EH (cell line): ENCODE data around the gene NEK4.
"Not testable (repeated sequence)": the region's sequence is repeated elsewhere in the genome, so short reads cannot be mapped to it uniquely, and the experiment has no call there.

Experiments
- DNase-seq: peaks from one replicate; pipeline ENCODE4 v3.0.0-alpha.2; 2015; ENCODE audit warnings: low read depth

The NEK4 gene

DNA sequence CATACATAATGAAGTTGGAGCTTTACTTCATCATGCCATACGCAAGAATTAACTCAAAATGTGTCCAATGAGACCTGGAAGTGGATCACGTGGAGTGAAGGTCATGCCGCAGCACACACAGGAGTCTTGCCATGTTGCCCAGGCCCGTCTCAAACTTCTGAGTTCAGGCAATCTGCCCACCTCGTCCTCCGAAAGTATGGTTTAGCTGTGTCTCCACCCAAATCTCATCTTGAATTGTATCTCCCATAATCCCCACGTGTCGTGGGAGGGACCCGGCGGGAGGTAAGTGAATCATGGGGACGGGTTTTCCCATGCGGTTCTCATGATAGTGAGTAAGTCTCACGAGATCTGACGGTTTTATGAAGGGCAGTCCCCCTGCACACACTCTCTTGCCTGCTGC, 39.1 kb downstream of the NEK4 start:
- DNase-seq, result no peak

DNA sequence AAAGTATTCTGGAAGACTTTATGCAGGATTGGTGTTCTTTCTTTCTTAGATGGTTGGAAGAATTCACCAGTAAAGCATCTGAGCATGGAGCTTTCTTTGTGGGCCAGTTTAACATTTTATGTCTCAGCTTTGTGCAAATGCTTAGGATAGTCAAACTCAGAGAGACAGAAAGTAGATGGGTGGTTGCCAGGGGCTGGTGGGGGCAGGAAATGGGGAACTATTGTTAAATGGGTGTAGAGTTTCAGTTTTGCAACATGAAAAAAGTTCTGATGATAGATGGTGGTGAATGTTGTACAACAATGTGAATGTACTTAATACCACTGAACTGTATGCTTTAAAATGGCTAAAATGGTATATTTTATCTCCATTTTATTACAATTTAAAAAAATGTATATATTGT, 40.1 kb downstream of the NEK4 start:
- DNase-seq, result no peak

DNA sequence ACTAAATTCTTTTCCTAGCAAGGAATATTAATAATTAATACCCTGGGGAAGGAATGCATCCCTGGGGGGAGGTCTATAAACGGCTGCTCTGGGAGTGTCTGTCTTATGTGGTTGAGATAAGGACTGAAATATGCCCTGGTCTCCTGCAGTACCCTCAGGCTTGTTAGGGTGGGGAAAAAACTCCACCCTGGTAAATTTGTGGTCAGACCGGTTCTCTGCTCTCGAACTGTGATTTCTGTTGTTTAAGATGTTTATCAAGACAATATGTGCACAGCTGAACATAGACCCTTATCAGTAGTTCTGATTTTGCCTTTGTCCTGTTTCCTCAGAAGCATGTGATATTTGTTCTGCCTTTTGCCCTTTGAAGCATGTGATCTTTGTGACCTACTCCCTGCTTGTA, 42.0 kb downstream of the NEK4 start:
- not testable (repeated sequence) for DNase-seq

DNA sequence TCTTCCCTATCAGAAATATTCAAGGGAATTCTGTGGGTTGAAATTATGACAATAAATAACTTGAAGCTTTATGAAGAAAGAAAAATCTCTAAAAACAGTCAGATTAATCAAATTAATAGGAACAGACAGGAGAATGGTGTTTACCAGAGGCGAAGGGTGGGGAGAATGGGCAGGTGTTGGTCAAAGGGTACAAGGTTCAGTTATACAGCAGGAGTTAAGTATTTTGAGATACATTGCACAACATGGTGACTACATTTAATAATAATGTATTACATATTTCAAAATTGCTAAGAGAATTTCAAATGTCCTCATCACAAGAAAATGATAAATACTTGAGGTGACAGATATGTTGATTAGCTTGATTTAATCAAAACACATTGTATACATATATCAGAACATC, 46.2 kb downstream of the NEK4 start:
- no peak for DNase-seq

- no peak for DNase-seq
Measured at GRCh38 chr3:52723935-52724334, 46.8 kb downstream of the NEK4 start.

GRCh38 chr3:52722491-52722890, 48.2 kb downstream of the NEK4 start:
- no peak for DNase-seq

DNA sequence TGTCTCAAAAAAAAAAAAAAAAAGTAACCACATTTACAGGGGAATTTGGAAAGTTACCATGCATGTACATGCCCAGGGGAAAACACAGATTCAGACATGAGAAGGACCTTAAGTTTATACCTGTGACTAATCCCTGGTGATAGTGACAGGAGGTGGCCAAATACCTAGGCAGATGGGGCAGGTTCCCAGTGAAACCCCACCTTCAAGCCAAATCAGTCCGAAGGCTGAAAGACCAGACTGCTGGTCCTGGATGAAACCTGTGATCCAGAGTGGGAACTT, 49.1 kb downstream of the NEK4 start:
- no peak for DNase-seq

DNA sequence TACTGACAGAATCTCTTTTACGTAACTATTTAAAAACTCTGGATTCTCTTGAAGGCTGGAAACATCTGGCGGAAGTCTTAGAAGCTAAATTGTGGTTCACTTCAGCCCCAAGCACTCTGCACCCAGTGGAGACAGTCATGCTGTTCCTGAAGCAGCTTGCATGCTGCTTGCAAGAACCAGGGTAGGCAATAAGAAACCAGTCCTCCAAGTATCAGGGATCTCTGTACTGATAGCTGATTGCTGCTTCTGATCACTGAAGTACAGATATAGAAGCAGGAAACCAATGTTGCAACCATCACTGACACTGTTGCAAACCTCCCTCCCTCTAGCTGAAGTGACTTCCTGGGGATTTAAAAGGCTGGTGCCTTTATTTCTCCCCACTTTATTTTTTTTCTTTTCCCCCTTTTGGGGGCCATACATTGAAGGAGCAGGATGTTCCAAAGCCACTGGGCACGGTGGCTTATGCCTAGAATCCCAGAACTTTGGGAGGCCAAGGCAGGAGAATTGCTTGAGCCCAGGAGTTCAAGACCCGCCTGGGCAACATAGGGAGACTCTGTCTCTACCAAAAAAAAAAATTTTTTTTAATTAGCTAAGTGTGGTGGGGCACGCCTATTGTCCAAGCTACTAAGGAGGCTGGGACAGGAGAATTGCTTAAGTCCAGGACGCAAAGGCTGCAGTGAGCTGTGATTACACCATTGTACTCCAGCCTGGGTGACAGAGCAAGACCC, 49.6 kb downstream of the NEK4 start:
- no peak for DNase-seq

DNA sequence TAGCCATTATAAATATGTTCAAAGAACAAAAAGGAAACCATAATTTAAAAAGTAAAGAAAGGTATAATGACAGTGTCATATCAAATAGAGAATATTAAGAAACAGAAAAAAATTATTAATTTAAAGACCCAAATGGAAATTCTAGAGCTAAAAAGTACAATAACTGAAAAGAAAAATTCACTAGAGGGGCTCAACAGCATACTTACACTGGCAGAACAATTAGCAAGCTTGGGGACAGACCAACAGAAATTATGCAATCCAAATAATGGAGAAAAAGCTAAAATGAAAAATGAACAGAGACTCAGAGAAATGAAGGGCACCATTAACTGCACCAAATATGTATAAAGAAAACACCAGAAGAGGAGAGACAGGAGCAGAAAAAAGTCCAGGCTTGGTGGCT, 51.1 kb downstream of the NEK4 start:
- DNase-seq, result no peak

DNA sequence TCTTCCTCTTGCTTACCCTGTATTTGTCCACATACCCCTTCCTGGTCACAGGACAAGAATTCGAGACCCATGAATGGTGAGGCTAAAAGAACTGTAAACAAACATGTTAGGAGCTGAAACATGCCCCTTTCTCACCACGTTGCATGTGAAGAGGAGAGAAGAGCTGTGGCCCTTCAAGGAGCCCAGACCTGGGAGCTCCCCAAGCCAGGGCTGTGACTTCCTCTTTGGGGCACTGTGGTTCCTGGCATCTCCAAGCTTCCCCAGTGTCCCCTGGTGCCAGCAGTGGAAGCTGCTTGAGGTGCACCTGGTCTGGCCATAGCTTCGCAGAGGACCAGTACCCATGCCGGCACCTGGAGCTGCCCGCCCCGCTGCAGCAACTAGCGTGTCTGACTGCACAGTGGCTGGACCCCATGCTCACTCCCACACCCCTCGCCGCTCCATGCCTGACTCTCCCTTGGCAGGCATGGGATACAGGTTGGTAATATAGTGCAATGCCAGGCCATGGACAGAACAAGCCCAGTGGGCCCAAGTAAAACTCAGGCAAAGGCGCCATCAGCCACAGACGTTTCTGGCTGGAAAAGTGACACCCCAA, 54.9 kb downstream of the NEK4 start:
- no peak for DNase-seq

GRCh38 chr3:52714335-52715302, 56.1 kb downstream of the NEK4 start:
- no peak for DNase-seq

GRCh38 chr3:52712291-52713212, 58.2 kb downstream of the NEK4 start:
- no peak for DNase-seq

- no peak for DNase-seq
Measured at GRCh38 chr3:52710512-52710911, 60.2 kb downstream of the NEK4 start.

DNA sequence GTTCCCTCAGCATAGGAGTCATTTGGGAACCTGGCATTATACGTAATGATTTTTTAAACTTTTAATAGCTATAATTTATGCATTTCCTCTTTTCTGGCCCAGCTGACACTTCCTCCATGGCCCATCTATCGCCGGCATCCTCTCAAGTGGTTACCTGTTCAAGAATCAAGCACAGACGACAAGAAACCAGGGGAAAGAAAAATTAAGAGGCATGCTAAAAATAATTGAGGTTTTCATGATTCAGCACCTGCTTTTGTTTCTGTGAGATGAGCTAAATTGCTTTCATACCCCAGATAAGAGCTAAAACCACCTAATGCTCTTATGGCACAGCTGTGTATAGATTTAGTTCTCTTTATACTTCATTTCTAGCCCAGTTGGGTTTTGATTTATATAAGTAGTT, 63.2 kb downstream of the NEK4 start:
- no peak for DNase-seq

GRCh38 chr3:52705688-52706686, 64.8 kb downstream of the NEK4 start, which contains the start of the genes GLT8D1 and SPCS1:
GLT8D1 (minus strand) TSS chr3:52705791; CDS start chr3:52700460, 5,331 bp downstream.
SPCS1 (plus strand) TSS chr3:52706106; CDS start chr3:52706247, 141 bp downstream.
- peak; percentile 89 for DNase-seq

- DNase-seq, result no peak
Measured at GRCh38 chr3:52705438-52705687, 65.4 kb downstream of the NEK4 start.

DNA sequence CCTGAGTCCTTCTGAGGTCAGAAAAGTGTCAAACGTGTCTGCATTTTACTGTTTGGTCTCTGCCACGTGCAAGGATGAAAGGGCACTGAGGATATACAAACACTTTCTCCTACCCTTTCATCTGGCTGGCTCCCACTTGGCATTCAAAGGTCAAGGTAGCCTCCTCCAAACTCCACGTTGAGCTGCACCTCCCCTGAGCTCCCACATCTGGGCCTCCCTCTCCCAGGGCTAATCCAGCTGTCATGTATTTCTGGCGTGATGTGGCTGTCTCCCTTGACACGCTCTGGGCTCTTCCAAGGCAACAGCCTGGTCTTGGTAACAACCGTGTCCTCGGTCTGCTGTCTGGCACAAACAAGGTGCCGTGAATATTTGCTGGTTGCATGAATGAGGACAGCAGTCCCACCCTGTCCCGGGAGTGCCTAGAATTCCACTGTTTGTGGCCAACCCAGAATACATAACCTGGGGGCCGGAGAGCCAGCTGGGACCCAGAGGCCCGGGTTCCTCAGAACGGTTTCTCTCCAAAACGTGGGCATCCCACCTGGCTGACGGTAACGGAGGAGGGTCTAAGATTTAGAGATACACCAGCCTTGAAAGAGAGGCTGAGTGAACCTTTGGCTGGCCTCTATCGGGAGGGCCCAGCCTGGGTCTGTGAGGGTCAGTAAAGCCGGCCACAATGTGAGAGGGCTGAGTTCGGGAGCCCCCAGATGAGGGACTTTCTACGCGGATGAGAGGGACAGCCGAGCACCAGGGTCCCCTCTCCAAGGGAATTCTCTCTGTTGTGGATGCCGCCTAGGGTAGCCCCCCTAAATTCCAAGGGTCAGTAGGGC, 65.9 kb downstream of the NEK4 start:
- peak; percentile 60 for DNase-seq

DNA sequence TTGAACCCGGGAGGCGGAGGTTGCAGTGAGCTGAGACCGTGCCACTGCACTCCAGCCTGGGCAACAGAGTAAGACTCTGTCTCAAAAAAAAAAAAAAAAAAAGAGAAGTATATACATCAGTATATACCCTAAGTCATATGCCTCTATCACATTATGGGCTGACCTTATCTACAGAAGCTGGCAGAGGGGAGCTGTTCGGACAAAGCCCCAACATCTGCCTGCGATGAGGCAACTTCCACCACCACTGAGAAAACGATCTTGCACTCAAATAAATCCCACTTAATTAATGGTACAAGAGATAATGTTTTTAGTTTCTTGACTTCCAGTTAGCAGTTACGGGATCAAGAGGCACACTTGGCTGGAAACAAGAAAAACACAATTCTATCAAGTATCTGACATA, 67.4 kb downstream of the NEK4 start:
- DNase-seq, result no peak

GRCh38 chr3:52697632-52697965, 73.1 kb downstream of the NEK4 start:
- DNase-seq, result no peak
